GM12878 (cell line): ENCODE data around the gene LAMA4. TPM values are rescaled to one million over a fixed set of nuclear protein-coding genes. Genes with fewer than 3 reads are reported as not detected.

Source experiments
- ATAC-seq: fragments of 200-7000 bp; cut with Tn5 transposase; 3 replicates; pipeline ENCODE4 v1.9.1; 2020; ENCODE audit warnings: mild to moderate bottlenecking, moderate library complexity
- BruUV-seq: library from RNA; stranded (reverse); fragments of 400-500 nt; replicated peaks from 2 replicates; lab custom pipeline; 2021; lab: Mats Ljungman, UMichigan
- CTCF ChIA-PET: fragments of 300-600 bp; sonication (Branson Sonifier 250); formaldehyde crosslinking; extraction: SDS; loops from one replicate; lab custom pipeline; 2021; ENCODE audit warnings: inconsistent platforms; lab: Yijun Ruan, JAX
- POLR2A ChIA-PET: fragments of 350-600 bp; formaldehyde crosslinking; extraction: SDS; loops from one replicate; lab custom pipeline; 2021; ENCODE audit warnings: inconsistent platforms; lab: Charles Lee
- RAD21 ChIA-PET: fragments of 300-600 bp; sonication (Branson Sonifier 250); formaldehyde crosslinking; loops from one replicate; lab custom pipeline; 2023; ENCODE audit warnings: antibody characterized with exemption; ENCODE audit not compliant: unreplicated experiment; lab: Charles Lee
- SMC1A ChIA-PET: fragments of 300-600 bp; sonication (Branson Sonifier 250); formaldehyde crosslinking; loops from one replicate; lab custom pipeline; 2023; ENCODE audit not compliant: unreplicated experiment, uncharacterized antibody; lab: Charles Lee
- DNase-seq: peaks from one replicate; pipeline ENCODE4 v3.0.0-alpha.2; 2011; ENCODE audit warnings: low read depth, low spot score
- FAIRE-seq: peaks from 3 replicates; lab custom pipeline; 2011; peaks lifted over from hg19 to GRCh38; lab: Jason Lieb, UNC
- H2AFZ ChIP-seq: 2 replicates; pipeline ENCODE4 v1.6.0; 2011; ENCODE audit warnings: low read depth, low read length, control low read depth; ENCODE audit not compliant: control insufficient read depth
- H3K27ac ChIP-seq: 2 replicates; pipeline ENCODE4 v1.5.1; 2011; ENCODE audit warnings: control low read depth; ENCODE audit not compliant: control insufficient read depth, insufficient read depth
- H3K27me3 ChIP-seq, 2 experiments: replicated peaks in 1 of 2; 2 replicates each; pipeline versions ENCODE4 v1.6.0 to v1.6.1; 2011; ENCODE audit warnings: low read length in 1 of 2; ENCODE audit not compliant: control insufficient read depth in 2 of 2, insufficient read depth in 2 of 2
- H3K36me3 ChIP-seq, 2 experiments: 2 replicates each; pipeline ENCODE4 v1.5.1; 2011; ENCODE audit warnings: low read length in 1 of 2; ENCODE audit not compliant: control insufficient read depth in 2 of 2, insufficient read depth in 2 of 2
- H3K4me1 ChIP-seq: 2 replicates; pipeline ENCODE4 v1.6.1; 2011; ENCODE audit warnings: mild to moderate bottlenecking, low read length, moderate library complexity, mixed read lengths; ENCODE audit not compliant: control insufficient read depth, insufficient read depth
- H3K4me2 ChIP-seq: 2 replicates; pipeline ENCODE4 v1.6.0; 2011; ENCODE audit warnings: control low read depth; ENCODE audit not compliant: control insufficient read depth, insufficient read depth
- H3K4me3 ChIP-seq: fragments of 200-600 bp; sonication (generic); 2 replicates; pipeline ENCODE4 v1.5.1; 2016
- H3K79me2 ChIP-seq: 2 replicates; pipeline ENCODE4 v1.6.0; 2011; ENCODE audit warnings: low read length; ENCODE audit not compliant: control insufficient read depth, insufficient read depth
- H3K9ac ChIP-seq: 2 replicates; pipeline ENCODE4 v1.8.0; 2011; ENCODE audit warnings: low read length, control low read depth, mixed read lengths; ENCODE audit not compliant: control insufficient read depth, insufficient read depth
- H3K9me3 ChIP-seq: replicated peaks from 3 replicates; pipeline ENCODE4 v1.5.1; 2011; ENCODE audit warnings: mild to moderate bottlenecking, low read length; ENCODE audit not compliant: control insufficient read depth, insufficient read depth
- H4K20me1 ChIP-seq: 2 replicates; pipeline ENCODE4 v1.6.0; 2011; ENCODE audit not compliant: control insufficient read depth, insufficient read depth
- CHD1 ChIP-seq: IDR thresholded peaks from 2 replicates; pipeline ENCODE4 v1.6.1; 2012; ENCODE audit warnings: low read depth, low read length, improper control_type of control experiment
- EED ChIP-seq: sonication (generic); IDR thresholded peaks from 2 replicates; pipeline ENCODE4 v1.6.1; 2016; ENCODE audit warnings: antibody characterized with exemption, low read depth
- FOXM1 ChIP-seq: IDR thresholded peaks from 2 replicates; pipeline ENCODE4 v1.6.1; 2012; ENCODE audit warnings: low read depth, mild to moderate bottlenecking, inconsistent platforms, low read length, moderate library complexity
- ZNF24 ChIP-seq: fragments of 450-650 bp; IDR thresholded peaks from 2 replicates; pipeline ENCODE4 v1.6.1; 2017; ENCODE audit warnings: antibody characterized with exemption, mild to moderate bottlenecking
- WGBS: methylation state at CpG from one replicate; pipeline ENCODE4 v1.1.6; 2016; ENCODE audit warnings: low lambda C conversion rate; ENCODE audit not compliant: insufficient replicate concordance, insufficient coverage; ENCODE audit errors: missing lambda C conversion rate; 5-methylcytosine and 5-hydroxymethylcytosine counted together
- in situ Hi-C: fragments of 300-500 bp; cut with MboI; formaldehyde crosslinking; loops from 9 replicates; pipeline ENCODE4 v1.14.3; 2018; ENCODE audit warnings: mixed read lengths
- intact Hi-C: fragments of 100-400 bp; cut with micrococcal nuclease; formaldehyde crosslinking; loops from one replicate; pipeline ENCODE4 v1.14.2; 2022; ENCODE audit not compliant: unreplicated experiment
- polyA plus RNA-seq, 11 experiments: library from polyadenylated mRNA; depleted of rRNA in 4 of 11; unstranded in 6 of 11; stranded (reverse) in 5 of 11; fragments of >200 nt; fragmentation: Nextera tagmentation in 4 of 11; fragmentation: Illumina TruSeq in 1 of 11; extraction: Ambion mirVana in 4 of 11; extraction: Trizol in 1 of 11; gene quantifications; 1 replicate in 1 of 11; 2 replicates in 10 of 11; pipeline versions ENCODE4 v1.2.1 to v1.2.3, GENCODE V29; 2011 to 2016; ENCODE audit warnings: inconsistent platforms in 2 of 11, missing spikeins in 2 of 11, low read depth in 1 of 11
- total RNA-seq, 4 experiments: library from RNA; depleted of rRNA in 3 of 4; stranded (reverse); fragments of >200 nt in 3 of 4; fragmentation: Illumina TruSeq in 1 of 4; extraction: Trizol in 1 of 4; gene quantifications; 2 replicates each; pipeline versions ENCODE4 v1.2.1 to v1.2.3, GENCODE V29; 2013 to 2021
- TF ChIP-seq, protein P1 (sequence below): IDR thresholded peaks from 2 replicates; pipeline ENCODE4 v1.6.1; 2011; ENCODE audit warnings: borderline replicate concordance, low read depth, mild to moderate bottlenecking, moderate library complexity, mixed read lengths, low read length; ENCODE audit not compliant: insufficient read depth; ENCODE audit errors: extremely low read length
- TF ChIP-seq, protein P2 (sequence below): IDR thresholded peaks from 2 replicates; pipeline ENCODE4 v1.6.1; 2012; ENCODE audit warnings: mild to moderate bottlenecking, low read depth, low read length
- TF ChIP-seq, protein P3 (sequence below): fragments of 450-650 bp; IDR thresholded peaks from 2 replicates; pipeline ENCODE4 v1.6.1; 2017; ENCODE audit warnings: mild to moderate bottlenecking, moderate library complexity

LAMA4 gene
- total and polyA plus RNA-seq, 10 of the 15 experiments (the other 5 are each of a cell fraction or from before 2014, with no cell fraction given) = 0.11 to 0.21 (median 0.14) TPM; not detected in 7

DNA sequence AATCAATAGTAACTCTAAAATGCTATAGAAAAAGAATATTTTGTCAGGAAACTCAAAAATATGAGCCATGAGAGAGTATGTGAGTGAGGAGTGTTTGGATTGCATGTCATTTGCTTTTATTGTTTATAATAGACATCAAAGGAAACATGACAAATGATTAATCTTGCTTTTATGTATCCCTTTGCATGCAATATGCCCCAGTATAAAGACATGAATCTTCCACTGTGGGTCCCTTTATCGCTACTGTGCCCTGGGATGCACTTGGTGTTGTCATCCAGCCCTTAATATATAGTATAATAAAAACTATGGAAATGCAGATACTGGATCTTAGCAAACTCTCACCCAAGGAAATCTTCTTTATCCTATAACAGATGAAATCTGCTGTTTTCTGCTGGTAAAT is 77.3 kb downstream of the LAMA4 start (continued):
- TF ChIP-seq, protein P1, sequence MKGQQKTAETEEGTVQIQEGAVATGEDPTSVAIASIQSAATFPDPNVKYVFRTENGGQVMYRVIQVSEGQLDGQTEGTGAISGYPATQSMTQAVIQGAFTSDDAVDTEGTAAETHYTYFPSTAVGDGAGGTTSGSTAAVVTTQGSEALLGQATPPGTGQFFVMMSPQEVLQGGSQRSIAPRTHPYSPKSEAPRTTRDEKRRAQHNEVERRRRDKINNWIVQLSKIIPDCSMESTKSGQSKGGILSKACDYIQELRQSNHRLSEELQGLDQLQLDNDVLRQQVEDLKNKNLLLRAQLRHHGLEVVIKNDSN = no peak
- no peak for TF ChIP-seq CHD1
- TF ChIP-seq, protein P2, sequence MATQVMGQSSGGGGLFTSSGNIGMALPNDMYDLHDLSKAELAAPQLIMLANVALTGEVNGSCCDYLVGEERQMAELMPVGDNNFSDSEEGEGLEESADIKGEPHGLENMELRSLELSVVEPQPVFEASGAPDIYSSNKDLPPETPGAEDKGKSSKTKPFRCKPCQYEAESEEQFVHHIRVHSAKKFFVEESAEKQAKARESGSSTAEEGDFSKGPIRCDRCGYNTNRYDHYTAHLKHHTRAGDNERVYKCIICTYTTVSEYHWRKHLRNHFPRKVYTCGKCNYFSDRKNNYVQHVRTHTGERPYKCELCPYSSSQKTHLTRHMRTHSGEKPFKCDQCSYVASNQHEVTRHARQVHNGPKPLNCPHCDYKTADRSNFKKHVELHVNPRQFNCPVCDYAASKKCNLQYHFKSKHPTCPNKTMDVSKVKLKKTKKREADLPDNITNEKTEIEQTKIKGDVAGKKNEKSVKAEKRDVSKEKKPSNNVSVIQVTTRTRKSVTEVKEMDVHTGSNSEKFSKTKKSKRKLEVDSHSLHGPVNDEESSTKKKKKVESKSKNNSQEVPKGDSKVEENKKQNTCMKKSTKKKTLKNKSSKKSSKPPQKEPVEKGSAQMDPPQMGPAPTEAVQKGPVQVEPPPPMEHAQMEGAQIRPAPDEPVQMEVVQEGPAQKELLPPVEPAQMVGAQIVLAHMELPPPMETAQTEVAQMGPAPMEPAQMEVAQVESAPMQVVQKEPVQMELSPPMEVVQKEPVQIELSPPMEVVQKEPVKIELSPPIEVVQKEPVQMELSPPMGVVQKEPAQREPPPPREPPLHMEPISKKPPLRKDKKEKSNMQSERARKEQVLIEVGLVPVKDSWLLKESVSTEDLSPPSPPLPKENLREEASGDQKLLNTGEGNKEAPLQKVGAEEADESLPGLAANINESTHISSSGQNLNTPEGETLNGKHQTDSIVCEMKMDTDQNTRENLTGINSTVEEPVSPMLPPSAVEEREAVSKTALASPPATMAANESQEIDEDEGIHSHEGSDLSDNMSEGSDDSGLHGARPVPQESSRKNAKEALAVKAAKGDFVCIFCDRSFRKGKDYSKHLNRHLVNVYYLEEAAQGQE = no peak
- TF ChIP-seq ZNF24 = no peak
- TF ChIP-seq, all 136 proteins: peak for 0

DNA sequence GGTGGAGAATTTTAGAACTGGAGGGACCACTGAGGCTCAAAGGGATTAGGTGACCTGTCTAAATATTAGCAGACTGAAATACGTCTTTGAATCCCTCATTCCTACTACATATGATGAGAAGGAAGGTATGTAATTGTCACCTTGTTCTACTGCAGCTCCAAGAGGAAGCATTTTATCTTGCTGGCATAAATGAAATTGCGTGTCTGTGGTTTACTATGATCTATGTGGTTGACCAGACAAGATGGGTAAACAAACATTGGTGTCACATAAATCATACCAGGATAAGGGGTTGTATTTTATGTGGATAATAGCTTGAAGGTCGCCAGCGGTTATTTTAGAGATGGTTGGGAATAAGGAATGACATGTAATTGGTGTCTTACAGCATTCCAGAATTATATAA is 78.2 kb downstream of the LAMA4 start:
- TF ChIP-seq EED (no peak), FOXM1 (no peak)
- TF ChIP-seq, protein P3, sequence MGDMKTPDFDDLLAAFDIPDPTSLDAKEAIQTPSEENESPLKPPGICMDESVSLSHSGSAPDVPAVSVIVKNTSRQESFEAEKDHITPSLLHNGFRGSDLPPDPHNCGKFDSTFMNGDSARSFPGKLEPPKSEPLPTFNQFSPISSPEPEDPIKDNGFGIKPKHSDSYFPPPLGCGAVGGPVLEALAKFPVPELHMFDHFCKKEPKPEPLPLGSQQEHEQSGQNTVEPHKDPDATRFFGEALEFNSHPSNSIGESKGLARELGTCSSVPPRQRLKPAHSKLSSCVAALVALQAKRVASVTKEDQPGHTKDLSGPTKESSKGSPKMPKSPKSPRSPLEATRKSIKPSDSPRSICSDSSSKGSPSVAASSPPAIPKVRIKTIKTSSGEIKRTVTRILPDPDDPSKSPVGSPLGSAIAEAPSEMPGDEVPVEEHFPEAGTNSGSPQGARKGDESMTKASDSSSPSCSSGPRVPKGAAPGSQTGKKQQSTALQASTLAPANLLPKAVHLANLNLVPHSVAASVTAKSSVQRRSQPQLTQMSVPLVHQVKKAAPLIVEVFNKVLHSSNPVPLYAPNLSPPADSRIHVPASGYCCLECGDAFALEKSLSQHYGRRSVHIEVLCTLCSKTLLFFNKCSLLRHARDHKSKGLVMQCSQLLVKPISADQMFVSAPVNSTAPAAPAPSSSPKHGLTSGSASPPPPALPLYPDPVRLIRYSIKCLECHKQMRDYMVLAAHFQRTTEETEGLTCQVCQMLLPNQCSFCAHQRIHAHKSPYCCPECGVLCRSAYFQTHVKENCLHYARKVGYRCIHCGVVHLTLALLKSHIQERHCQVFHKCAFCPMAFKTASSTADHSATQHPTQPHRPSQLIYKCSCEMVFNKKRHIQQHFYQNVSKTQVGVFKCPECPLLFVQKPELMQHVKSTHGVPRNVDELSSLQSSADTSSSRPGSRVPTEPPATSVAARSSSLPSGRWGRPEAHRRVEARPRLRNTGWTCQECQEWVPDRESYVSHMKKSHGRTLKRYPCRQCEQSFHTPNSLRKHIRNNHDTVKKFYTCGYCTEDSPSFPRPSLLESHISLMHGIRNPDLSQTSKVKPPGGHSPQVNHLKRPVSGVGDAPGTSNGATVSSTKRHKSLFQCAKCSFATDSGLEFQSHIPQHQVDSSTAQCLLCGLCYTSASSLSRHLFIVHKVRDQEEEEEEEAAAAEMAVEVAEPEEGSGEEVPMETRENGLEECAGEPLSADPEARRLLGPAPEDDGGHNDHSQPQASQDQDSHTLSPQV = no peak
- DNase-seq = no peak
- no peak overlapping the region for H3K9ac ChIP-seq
- ChIA-PET POLR2A (no interaction called here), RAD21 (interaction anchor here (1.3 to 1.5 kb wide), 2 partner anchors 135 to 195 kb away, joined by 3 to 7 read pairs; no protein-coding TSS in a partner anchor), CTCF (interaction anchor here (0.8 to 7.4 kb wide), 7 partner anchors 10 to 137 kb away, joined by 3 to 196 read pairs (median 5); no protein-coding TSS in a partner anchor), SMC1A (no interaction called here)
- H3K79me2 ChIP-seq = no peaks in the 10 kb centered on the region
- in situ Hi-C loops (loop anchor here (25.0 kb wide), 1 partner anchor 1736 kb away; no protein-coding TSS in a partner anchor), intact Hi-C loops (no loop called here)
- H3K36me3 ChIP-seq = no peaks in the 10 kb centered on the region
- H3K9me3 ChIP-seq = no peaks in the 10 kb centered on the region
- FAIRE-seq = no peak
- no peak overlapping the region for H3K27ac ChIP-seq
- BruUV-seq = no TSS peak
- no peaks in the 10 kb centered on the region for H4K20me1 ChIP-seq
- peaks cover 0 to 3% of the 10 kb centered on the region in 2 experiments; a peak in 3 of 4 replicates for H3K27me3 ChIP-seq
- H3K4me2 ChIP-seq = no peak overlapping the region
- ATAC-seq = no peak
- no peak overlapping the region for H3K4me3 ChIP-seq
- no peaks in the 10 kb centered on the region for H3K4me1 ChIP-seq
- no peak overlapping the region for H2AFZ ChIP-seq
- 1% methylated on average over 4 of the region's 4 CpGs for whole genome bisulfite sequencing
